GM20000 (cell line): ENCODE results near the gene ART5.

Source experiments
- DNase-seq: peaks from one replicate; pipeline ENCODE4 v3.0.0; 2012; ENCODE audit warnings: low spot score
- CTCF ChIP-seq: IDR thresholded peaks from 2 replicates; pipeline ENCODE4 v1.5.1; 2012; ENCODE audit warnings: mild to moderate bottlenecking, control low read depth; ENCODE audit errors: extremely low read depth, missing control alignments

Gene ART5

GRCh38 chr11:3639841-3640240, 2.0 kb downstream of the ART5 start:
- TF ChIP-seq CTCF: no peak
- DNase-seq: no peak

- no peak for TF ChIP-seq CTCF
- no peak for DNase-seq
Observed at GRCh38 chr11:3638513-3638912, 3.3 kb downstream of the ART5 start.

GRCh38 chr11:3637201-3637600, 4.6 kb downstream of the ART5 start:
- TF ChIP-seq CTCF: no peak
- DNase-seq: no peak

GRCh38 chr11:3635641-3636375, 6.0 kb downstream of the ART5 start:
- no peak for DNase-seq
- TF ChIP-seq CTCF: no peak

GRCh38 chr11:3632070-3632660, 9.6 kb downstream of the ART5 start:
- no peak for TF ChIP-seq CTCF
- no peak for DNase-seq

GRCh38 chr11:3631331-3631730, 10.5 kb downstream of the ART5 start:
- no peak for DNase-seq
- TF ChIP-seq CTCF: no peak

GRCh38 chr11:3627291-3627690, 14.5 kb downstream of the ART5 start:
- no peak for DNase-seq
- TF ChIP-seq CTCF: no peak
